Panc1 (cell line): ENCODE measurements around the gene MAP6. TPM values are rescaled to one million over a fixed set of nuclear protein-coding genes. Genes with fewer than 3 reads are reported as not detected.

Experiments
- ATAC-seq: fragments of 200-7000 bp; cut with Tn5 transposase; 2 replicates; pipeline ENCODE4 v1.9.1; 2020; ENCODE audit warnings: mild to moderate bottlenecking, moderate library complexity
- BruUV-seq: library from RNA; stranded (reverse); fragments of 400-500 nt; replicated peaks from 2 replicates; lab custom pipeline; 2021; lab: Mats Ljungman, UMichigan
- CTCF ChIA-PET: fragments of 300-600 bp; sonication (Branson Sonifier 250); formaldehyde crosslinking; loops from one replicate; lab custom pipeline; 2022; ENCODE audit warnings: antibody characterized with exemption; lab: Charles Lee
- POLR2A ChIA-PET: fragments of 300-600 bp; sonication (Branson Sonifier 250); formaldehyde crosslinking; loops from one replicate; lab custom pipeline; 2022; ENCODE audit warnings: antibody characterized with exemption; lab: Charles Lee
- DNase-seq: peaks from one replicate; pipeline ENCODE4 v3.0.0-alpha.2; 2010; ENCODE audit warnings: low read depth, low spot score
- H3K27ac ChIP-seq: 2 replicates; pipeline ENCODE4 v1.5.1; 2011; ENCODE audit warnings: mild to moderate bottlenecking, low read length, inconsistent platforms
- H3K27me3 ChIP-seq: fragments of 200-500 bp; sonication (Bioruptor generic); 2 replicates; pipeline ENCODE4 v1.6.0; 2014; ENCODE audit warnings: low read length, inconsistent platforms; ENCODE audit not compliant: control insufficient read depth, insufficient read depth
- H3K36me3 ChIP-seq: fragments of 200-500 bp; sonication (Bioruptor generic); 2 replicates; pipeline ENCODE4 v1.5.1; 2014; ENCODE audit warnings: inconsistent platforms, mild to moderate bottlenecking, low read length, moderate library complexity; ENCODE audit not compliant: control insufficient read depth, insufficient read depth
- H3K4me1 ChIP-seq: 2 replicates; pipeline ENCODE4 v1.5.1; 2011; ENCODE audit warnings: inconsistent platforms, mild to moderate bottlenecking, low read length, moderate library complexity; ENCODE audit not compliant: control insufficient read depth, insufficient read depth
- H3K4me3 ChIP-seq, 2 experiments: 2 replicates each; pipeline ENCODE4 v1.5.1; 2011 to 2012; ENCODE audit warnings: low read depth in 2 of 2, low read length in 2 of 2, mild to moderate bottlenecking in 2 of 2, inconsistent platforms in 1 of 2, moderate library complexity in 1 of 2
- H3K9me3 ChIP-seq: fragments of 200-500 bp; sonication (Bioruptor generic); 2 replicates; pipeline ENCODE4 v1.5.1; 2014; ENCODE audit warnings: low read depth, mild to moderate bottlenecking, inconsistent platforms, low read length, moderate library complexity; ENCODE audit not compliant: control insufficient read depth, insufficient read depth
- POLR2AphosphoS5 ChIP-seq: IDR thresholded peaks from 2 replicates; pipeline ENCODE4 v1.6.1; 2012; ENCODE audit warnings: mild to moderate bottlenecking, low read depth, low read length, moderate library complexity
- REST ChIP-seq, 2 experiments: IDR thresholded peaks; 2 replicates each; pipeline ENCODE4 v1.6.1; 2011 to 2012; ENCODE audit warnings: low read depth in 2 of 2, control low read depth in 1 of 2, low read length in 1 of 2, mild to moderate bottlenecking in 1 of 2, moderate library complexity in 1 of 2; ENCODE audit not compliant: insufficient read depth in 1 of 2
- SIN3A ChIP-seq: IDR thresholded peaks from 2 replicates; pipeline ENCODE4 v1.6.1; 2012; ENCODE audit warnings: low read depth, mild to moderate bottlenecking, low read length, moderate library complexity, borderline replicate concordance; ENCODE audit not compliant: insufficient read depth
- TCF7L2 ChIP-seq: IDR thresholded peaks from 2 replicates; pipeline ENCODE4 v1.6.1; 2011; ENCODE audit warnings: mild to moderate bottlenecking, low read depth, low read length, inconsistent platforms
- in situ Hi-C: cut with HindIII; loops from 2 replicates; pipeline ENCODE4 v1.10.0; 2016; ENCODE audit warnings: low sequenced_read_pairs, low pct_unique_long_range_greater_than_20kb
- intact Hi-C: fragments of 100-400 bp; cut with micrococcal nuclease; formaldehyde crosslinking; loops from one replicate; pipeline ENCODE4 v1.10.0; 2022; ENCODE audit not compliant: unreplicated experiment
- total RNA-seq: library from RNA; stranded (reverse); gene quantifications from one replicate; pipeline ENCODE4 v1.2.1, GENCODE V29; 2021; ENCODE audit not compliant: unreplicated experiment
- TF ChIP-seq, protein P1 (sequence below): fragments of 450-650 bp; IDR thresholded peaks from 2 replicates; pipeline ENCODE4 v1.5.1; 2017; ENCODE audit warnings: mild to moderate bottlenecking

The MAP6 gene
- total RNA-seq, 1 experiment from 2014 or later: 0.21 TPM

GRCh38 chr11:75563501-75563977 lies 105.3 kb downstream of the MAP6 start:
- peak overlapping the region; percentile 86 to 89 for H3K4me3 ChIP-seq
- peaks cover 6% of the 10 kb centered on the region; the same call in 1 of the 2 replicates for H3K36me3 ChIP-seq
- intact Hi-C loops (no loop called here), in situ Hi-C loops (no loop called here)
- ATAC-seq (no peak), DNase-seq (no peak)
- POLR2A ChIA-PET: interaction anchor here (0.6 kb wide), 1 partner anchor 35 kb away, joined by 9 read pairs; no protein-coding TSS in a partner anchor
- CTCF ChIA-PET: interaction anchor here (0.9 kb wide), 1 partner anchor 12 kb away, joined by 3 read pairs; no protein-coding TSS in a partner anchor
- BruUV-seq: no TSS peak
- no peaks in the 10 kb centered on the region for H3K27me3 ChIP-seq
- H3K9me3 ChIP-seq: no peaks in the 10 kb centered on the region
- TF ChIP-seq REST (IDR thresholded peaks at IDR 0.05; ENCODE audit: insufficient read depth in 1 of 2, low read depth in 2 of 2, low read length in 1 of 2) (no peak), TCF7L2 (no peak), SIN3A (no peak), POLR2AphosphoS5 (no peak)
- TF ChIP-seq, protein P1, sequence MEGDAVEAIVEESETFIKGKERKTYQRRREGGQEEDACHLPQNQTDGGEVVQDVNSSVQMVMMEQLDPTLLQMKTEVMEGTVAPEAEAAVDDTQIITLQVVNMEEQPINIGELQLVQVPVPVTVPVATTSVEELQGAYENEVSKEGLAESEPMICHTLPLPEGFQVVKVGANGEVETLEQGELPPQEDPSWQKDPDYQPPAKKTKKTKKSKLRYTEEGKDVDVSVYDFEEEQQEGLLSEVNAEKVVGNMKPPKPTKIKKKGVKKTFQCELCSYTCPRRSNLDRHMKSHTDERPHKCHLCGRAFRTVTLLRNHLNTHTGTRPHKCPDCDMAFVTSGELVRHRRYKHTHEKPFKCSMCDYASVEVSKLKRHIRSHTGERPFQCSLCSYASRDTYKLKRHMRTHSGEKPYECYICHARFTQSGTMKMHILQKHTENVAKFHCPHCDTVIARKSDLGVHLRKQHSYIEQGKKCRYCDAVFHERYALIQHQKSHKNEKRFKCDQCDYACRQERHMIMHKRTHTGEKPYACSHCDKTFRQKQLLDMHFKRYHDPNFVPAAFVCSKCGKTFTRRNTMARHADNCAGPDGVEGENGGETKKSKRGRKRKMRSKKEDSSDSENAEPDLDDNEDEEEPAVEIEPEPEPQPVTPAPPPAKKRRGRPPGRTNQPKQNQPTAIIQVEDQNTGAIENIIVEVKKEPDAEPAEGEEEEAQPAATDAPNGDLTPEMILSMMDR: no peak
- H3K27ac ChIP-seq: peak overlapping the region; percentile 99
- H3K4me1 ChIP-seq: peaks cover 43% of the 10 kb centered on the region

- in situ Hi-C loops: no loop called here
- peak; percentile 53 for ATAC-seq
These were observed 105.9 kb downstream of the MAP6 start for GRCh38 chr11:75562836-75563484.

More at GRCh38 chr11:75562836-75563484, 105.9 kb downstream of the MAP6 start:
- peak overlapping the region; percentile 99 for H3K27ac ChIP-seq
- H3K36me3 ChIP-seq: peaks cover 6% of the 10 kb centered on the region; the same call in 1 of the 2 replicates
- no peak for DNase-seq
- peak overlapping the region; percentile 86 to 89 for H3K4me3 ChIP-seq
- peak; percentile 43; the same call in 1 of the 2 replicates for TF ChIP-seq SIN3A
- TF ChIP-seq REST (IDR thresholded peaks at IDR 0.05; ENCODE audit: insufficient read depth in 1 of 2, low read depth in 2 of 2, low read length in 1 of 2): no peak
- H3K4me1 ChIP-seq: peaks cover 48% of the 10 kb centered on the region
- H3K9me3 ChIP-seq: no peaks in the 10 kb centered on the region
- BruUV-seq: TSS peak; percentile 90
- POLR2A ChIA-PET: interaction anchor here (0.6 to 0.7 kb wide), 2 partner anchors 9 to 35 kb away, joined by 6 to 9 read pairs; no protein-coding TSS in a partner anchor
- CTCF ChIA-PET: interaction anchor here (0.6 to 0.7 kb wide), 2 partner anchors 17 to 144 kb away, joined by 4 to 5 read pairs; no protein-coding TSS in a partner anchor
- no peaks in the 10 kb centered on the region for H3K27me3 ChIP-seq
- intact Hi-C loops: no loop called here
